AG09319 (cell line): ENCODE data around the gene TPSB2.

Experiments
- DNase-seq: peaks from one replicate; pipeline ENCODE4 v3.0.0-alpha.2; 2010; ENCODE audit warnings: low read depth; ENCODE audit errors: extremely low read depth
- CTCF ChIP-seq: IDR thresholded peaks from 2 replicates; pipeline ENCODE4 v1.5.1; 2011; ENCODE audit warnings: low read depth, mild to moderate bottlenecking, inconsistent platforms, low read length, moderate library complexity

The TPSB2 gene

DNA sequence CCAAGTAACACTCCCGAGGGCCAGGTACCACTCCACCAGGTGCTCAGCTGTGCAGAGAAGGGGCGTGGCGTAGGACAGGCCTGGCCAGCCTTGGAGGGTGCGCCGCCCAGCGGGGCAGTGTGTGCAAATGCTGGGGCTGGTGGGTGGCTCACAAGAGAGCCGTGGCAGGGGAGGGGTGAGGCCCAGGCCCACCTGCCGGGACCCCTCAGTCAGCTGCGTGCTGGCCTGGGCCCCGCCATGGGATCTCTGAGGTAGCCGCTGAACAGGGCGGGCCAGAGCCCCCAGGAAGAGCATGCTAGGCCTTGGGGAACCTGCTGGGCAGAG, 13.7 kb downstream of the TPSB2 start:
- no peak for DNase-seq
- TF ChIP-seq CTCF, result no peak

DNA sequence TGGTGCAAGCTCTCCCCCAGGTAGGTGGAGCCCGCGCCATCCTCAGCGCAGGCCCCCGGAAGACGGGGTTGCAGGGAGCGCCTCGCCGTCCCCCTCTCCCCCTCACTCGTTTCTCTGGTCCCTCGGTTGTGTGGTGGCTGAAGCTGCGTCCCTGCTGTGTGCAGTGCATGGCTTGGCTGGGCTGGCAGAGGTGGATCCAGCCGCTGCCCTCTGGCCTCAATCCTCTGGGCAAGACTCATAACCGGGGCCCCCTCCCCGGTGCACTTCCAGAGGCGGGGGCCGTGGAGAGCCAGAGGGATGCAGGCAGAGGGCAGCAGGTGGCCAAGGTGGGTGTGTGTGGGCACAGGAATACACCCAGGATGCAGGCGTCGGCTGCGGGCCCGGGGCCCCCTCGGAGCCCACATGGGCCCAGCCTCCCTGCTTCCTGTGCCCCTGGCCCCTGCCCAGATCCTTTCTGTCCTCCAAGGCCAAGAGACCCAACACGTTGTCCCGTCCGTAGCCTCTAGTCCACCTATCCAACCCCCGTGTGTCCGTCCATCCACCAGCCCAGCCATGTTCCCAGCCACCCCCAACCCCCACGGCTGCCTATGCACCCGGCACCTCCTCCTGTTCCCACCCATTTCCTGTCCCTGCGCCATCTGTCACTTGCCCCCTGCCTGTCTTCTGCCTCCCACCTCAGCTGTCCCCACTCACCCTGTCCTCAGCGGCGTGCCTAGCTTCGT, 14.2 kb downstream of the TPSB2 start:
- no peak for TF ChIP-seq CTCF
- no peak for DNase-seq

DNA sequence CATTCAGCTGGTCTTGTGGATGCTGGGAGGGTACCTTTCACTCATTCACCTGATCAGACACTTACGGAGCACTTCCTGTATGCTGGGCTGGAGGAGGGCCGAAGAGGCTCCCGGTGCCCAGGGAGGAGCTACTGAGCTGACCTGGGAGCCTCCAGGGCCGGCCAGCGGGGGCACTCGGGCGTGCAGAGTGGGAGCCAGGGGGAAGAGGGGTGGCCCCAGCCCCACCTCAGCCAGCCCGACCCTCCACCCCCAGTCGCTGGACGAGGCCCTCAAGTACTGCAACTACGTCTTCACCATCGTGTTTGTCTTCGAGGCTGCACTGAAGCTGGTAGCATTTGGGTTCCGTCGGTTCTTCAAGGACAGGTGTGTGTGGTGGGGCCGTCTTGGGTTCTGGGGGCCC, 15.3 kb downstream of the TPSB2 start:
- no peak for TF ChIP-seq CTCF
- no peak for DNase-seq

- DNase-seq, result no peak
- TF ChIP-seq CTCF, result no peak
These were observed 16.1 kb downstream of the TPSB2 start for GRCh38 chr16:1213796-1214372.

DNA sequence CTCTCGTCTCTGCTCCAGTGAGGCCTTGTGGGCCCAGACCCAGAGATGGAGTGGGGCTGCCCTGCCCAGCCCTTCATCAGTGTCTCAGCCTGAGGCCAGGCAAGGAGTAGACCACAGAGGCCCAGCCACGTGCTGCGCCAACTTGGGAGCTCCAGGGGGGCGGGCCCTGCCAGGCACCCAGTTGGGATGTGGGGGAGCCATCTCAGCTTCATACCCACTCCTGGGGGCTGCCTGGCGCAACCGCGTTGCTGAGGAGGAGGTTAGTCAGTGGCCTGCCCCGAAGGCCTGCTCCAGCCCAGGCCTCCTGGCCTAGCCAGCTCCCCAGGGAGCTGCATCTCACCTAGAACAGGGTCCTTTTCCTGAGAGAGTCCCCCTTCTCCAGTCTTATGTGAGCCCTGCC, 16.8 kb downstream of the TPSB2 start:
- no peak for TF ChIP-seq CTCF

GRCh38 chr16:1212616-1213194, 17.3 kb downstream of the TPSB2 start:
- no peak for DNase-seq
- TF ChIP-seq CTCF, result no peak

More for the DNA sequence above, 16.8 kb downstream of the TPSB2 start:
- no peak for DNase-seq

DNA sequence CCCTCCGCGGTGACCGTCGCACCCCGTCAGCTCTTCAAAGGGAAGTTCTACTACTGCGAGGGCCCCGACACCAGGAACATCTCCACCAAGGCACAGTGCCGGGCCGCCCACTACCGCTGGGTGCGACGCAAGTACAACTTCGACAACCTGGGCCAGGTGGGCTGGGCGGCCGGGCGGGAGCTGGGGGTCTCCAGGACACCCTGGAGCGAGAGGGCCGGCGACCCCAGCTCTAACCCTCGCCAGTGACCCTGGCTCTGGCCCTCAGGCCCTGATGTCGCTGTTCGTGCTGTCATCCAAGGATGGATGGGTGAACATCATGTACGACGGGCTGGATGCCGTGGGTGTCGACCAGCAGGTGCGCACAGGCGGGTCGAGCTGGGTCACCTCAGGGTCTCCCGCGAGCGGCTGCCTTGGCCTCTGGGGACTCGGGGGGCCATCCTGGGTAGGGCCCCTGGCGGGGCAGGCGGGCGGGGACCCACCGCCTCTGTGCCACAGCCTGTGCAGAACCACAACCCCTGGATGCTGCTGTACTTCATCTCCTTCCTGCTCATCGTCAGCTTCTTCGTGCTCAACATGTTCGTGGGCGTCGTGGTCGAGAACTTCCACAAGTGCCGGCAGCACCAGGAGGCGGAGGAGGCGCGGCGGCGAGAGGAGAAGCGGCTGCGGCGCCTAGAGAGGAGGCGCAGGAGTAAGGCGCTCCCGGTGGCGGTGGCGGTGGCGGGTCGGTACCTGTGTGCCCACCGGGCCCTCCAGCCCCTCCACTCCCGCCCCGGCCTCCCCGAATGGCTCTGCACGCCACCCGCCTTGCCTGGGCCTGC, 18.3 kb downstream of the TPSB2 start:
- no peak for TF ChIP-seq CTCF

More for the DNA sequence above, 18.3 kb downstream of the TPSB2 start:
- DNase-seq, result no peak
